ENCODE data around the gene TUBA1B. TPM values are rescaled to one million over a fixed set of nuclear protein-coding genes. Genes with fewer than 3 reads are reported as not detected.

Gene TUBA1B
- total and polyA plus RNA-seq, 2 of the 8 experiments (the other 6 are each of a cell fraction or from before 2014, with no cell fraction given): 2,092 to 6,837 TPM

- DNase-seq (ENCODE audit: low read depth in 1 of 2, low spot score in 2 of 2): no peak
- H3K9ac ChIP-seq (replicated peaks in 1 of 4; ENCODE audit: extremely low read depth in 1 of 4, low read depth in 3 of 4, low read length in 3 of 4): no peak overlapping the region
- CTCF ChIA-PET (ENCODE audit: partially characterized antibody): interaction anchor here (0.7 to 1.0 kb wide), 3 partner anchors 41 to 213 kb away, joined by 3 to 6 read pairs (median 3); no protein-coding TSS in a partner anchor
These were observed 2.4 kb upstream of the TUBA1B start for GRCh38 chr12:49133590-49133989.

More at GRCh38 chr12:49133590-49133989, 2.4 kb upstream of the TUBA1B start:
- H2BK5ac ChIP-seq (ENCODE audit: low read depth, low read length): no peak overlapping the region
- H3K4ac ChIP-seq (replicated peaks; ENCODE audit: insufficient read length, low read depth, low read length): no peak overlapping the region
- H3K23ac ChIP-seq (ENCODE audit: insufficient read length): no peak overlapping the region
- peaks cover 0 to 21% of the 10 kb centered on the region in 2 experiments; a peak in 2 of 4 replicates for H3K79me2 ChIP-seq (ENCODE audit: control insufficient read depth in 1 of 2, insufficient read depth in 2 of 2, low read length in 2 of 2)
- no peaks in the 10 kb centered on the region for H3K9me3 ChIP-seq (ENCODE audit: insufficient read depth in 2 of 2, low read depth in 1 of 2, low read length in 1 of 2)
- H3K27ac ChIP-seq (ENCODE audit: low read depth, low read length): no peak overlapping the region
- H3K18ac ChIP-seq (ENCODE audit: extremely low read depth, low read length): no peak overlapping the region
- no peak overlapping the region for H3K4me2 ChIP-seq (ENCODE audit: insufficient read depth in 1 of 2, low read depth in 2 of 2, low read length in 2 of 2)
- no peaks in the 10 kb centered on the region for H3K27me3 ChIP-seq (replicated peaks in 1 of 4; ENCODE audit: control insufficient read depth in 3 of 4, extremely low read depth in 1 of 4, insufficient read depth in 3 of 4, low read length in 3 of 4)
- no peak overlapping the region for H2BK20ac ChIP-seq (ENCODE audit: low read length)
- H3K14ac ChIP-seq (ENCODE audit: insufficient read length): no peak overlapping the region
- no peak overlapping the region for H3K4me3 ChIP-seq (ENCODE audit: extremely low read depth in 1 of 4, insufficient read depth in 2 of 4, low read depth in 3 of 4, low read length in 4 of 4)
- peaks cover 0 to 4% (median 2%) of the 10 kb centered on the region in 4 experiments; a peak in 4 of 7 replicates for H3K4me1 ChIP-seq (replicated peaks in 1 of 4; ENCODE audit: control insufficient read depth in 3 of 4, insufficient read depth in 4 of 4, low read length in 3 of 4)
- peaks cover 8 to 18% (median 11%) of the 10 kb centered on the region in 4 experiments for H3K36me3 ChIP-seq (ENCODE audit: control insufficient read depth in 2 of 4, insufficient read depth in 4 of 4, low read length in 3 of 4)
- no peaks in the 10 kb centered on the region for H3K79me1 ChIP-seq (ENCODE audit: low read depth, low read length)
- no peak overlapping the region for H2BK120ac ChIP-seq (replicated peaks; ENCODE audit: low read depth, low read length)
- 80% methylated on average over 10 of the region's 10 CpGs; no CpG with 5 or more reads in 1 of the 2 experiments for WGBS, 2 experiments (ENCODE audit: extremely low coverage in 1 of 2, insufficient coverage in 1 of 2, insufficient read length in 1 of 2, insufficient replicate concordance in 2 of 2, low coverage in 1 of 2, low lambda C conversion rate in 2 of 2, missing lambda C conversion rate in 1 of 2)
- no peak overlapping the region for H2AK5ac ChIP-seq (ENCODE audit: low read depth, low read length)
- no peak overlapping the region for H4K8ac ChIP-seq (ENCODE audit: extremely low read depth, insufficient read depth, low read length)
- no peak for TF ChIP-seq PHF8 (conservative IDR thresholded peaks at IDR 0.05; ENCODE audit: low read depth, low read length)
- no peak for TF ChIP-seq TBP (IDR thresholded peaks at IDR 0.05; ENCODE audit: low read depth, low read length)
- no peak for TF ChIP-seq KDM5A (IDR thresholded peaks at IDR 0.05; ENCODE audit: low read length)
- no peak for TF ChIP-seq SRF (IDR thresholded peaks at IDR 0.05; ENCODE audit: low read depth, low read length)
- no peak overlapping the region for H4K5ac ChIP-seq (ENCODE audit: insufficient read length, low read depth, low read length)
- no peak overlapping the region for H4K91ac ChIP-seq (replicated peaks; ENCODE audit: insufficient read length, low read length)
- peaks cover 5 to 10% of the 10 kb centered on the region in 2 experiments for H4K20me1 ChIP-seq (replicated peaks in 1 of 2; ENCODE audit: control insufficient read depth in 1 of 2, insufficient read depth in 2 of 2, low read length in 2 of 2)
- POLR2A ChIA-PET (ENCODE audit: partially characterized antibody): interaction anchor here (0.8 to 8.6 kb wide), 4 partner anchors 12 to 55 kb away, joined by 3 to 132 read pairs (median 5); partner anchors contain the start of gene TUBA1A
- H3K56ac ChIP-seq (replicated peaks; ENCODE audit: insufficient read length, low read depth, low read length): no peak overlapping the region
- no peak overlapping the region for H2BK15ac ChIP-seq (ENCODE audit: low read length)
- H2BK12ac ChIP-seq (ENCODE audit: low read depth, low read length): no peak overlapping the region
- FAIRE-seq: no peak
- H3K23me2 ChIP-seq (ENCODE audit: low read depth, low read length): peaks cover 8% of the 10 kb centered on the region
- H2AFZ ChIP-seq (ENCODE audit: low read length): no peak overlapping the region
